ENCODE measurements around the gene SGK1. TPM values are rescaled to one million over a fixed set of nuclear protein-coding genes. Genes with fewer than 3 reads are reported as not detected.

Gene SGK1
- total RNA-seq, 1 donor from 2014 or later = 7.2 TPM

GRCh38 chr6:134178161-134179044, 139.5 kb downstream of the SGK1 start:
- H3K27me3 Mint-ChIP-seq (ENCODE audit: unreplicated experiment) = peaks cover 13% of the 10 kb centered on the region
- peak overlapping the region; percentile 20 for H3K27ac Mint-ChIP-seq (ENCODE audit: unreplicated experiment)
- TF ChIP-seq CTCF (IDR thresholded peaks at IDR 0.05; ENCODE audit: unreplicated experiment) = peak; percentile 51
- peaks cover 26% of the 10 kb centered on the region for H3K4me1 Mint-ChIP-seq (ENCODE audit: unreplicated experiment)
- no peaks in the 10 kb centered on the region for H3K9me3 Mint-ChIP-seq (ENCODE audit: unreplicated experiment)
- DNase-seq (ENCODE audit: low spot score) = peak; percentile 80
- H3K36me3 Mint-ChIP-seq (ENCODE audit: low read depth, unreplicated experiment) = no peaks in the 10 kb centered on the region
- H3K4me3 Mint-ChIP-seq (ENCODE audit: unreplicated experiment) = peak overlapping the region; percentile 54

GRCh38 chr6:134177753-134178160, 140.2 kb downstream of the SGK1 start:
- no peak for DNase-seq (ENCODE audit: low spot score)
- Mint-ChIP-seq H3K4me3 (ENCODE audit: unreplicated experiment) (peak overlapping the region; percentile 54), H3K27me3 (ENCODE audit: unreplicated experiment) (peaks cover 13% of the 10 kb centered on the region), H3K9me3 (ENCODE audit: unreplicated experiment) (no peaks in the 10 kb centered on the region), H3K4me1 (ENCODE audit: unreplicated experiment) (peaks cover 30% of the 10 kb centered on the region), H3K27ac (ENCODE audit: unreplicated experiment) (peak overlapping the region; percentile 61), H3K36me3 (ENCODE audit: low read depth, unreplicated experiment) (no peaks in the 10 kb centered on the region)
- no peak for TF ChIP-seq CTCF (IDR thresholded peaks at IDR 0.05; ENCODE audit: unreplicated experiment)

- Mint-ChIP-seq H3K4me1 (ENCODE audit: unreplicated experiment) (peaks cover 31% of the 10 kb centered on the region), H3K4me3 (ENCODE audit: unreplicated experiment) (peak overlapping the region; percentile 16), H3K9me3 (ENCODE audit: unreplicated experiment) (no peaks in the 10 kb centered on the region), H3K27ac (ENCODE audit: unreplicated experiment) (peak overlapping the region; percentile 61), H3K27me3 (ENCODE audit: unreplicated experiment) (peaks cover 13% of the 10 kb centered on the region), H3K36me3 (ENCODE audit: low read depth, unreplicated experiment) (no peaks in the 10 kb centered on the region)
- DNase-seq (ENCODE audit: low spot score) = no peak
- no peak for TF ChIP-seq CTCF (IDR thresholded peaks at IDR 0.05; ENCODE audit: unreplicated experiment)
These were observed 140.7 kb downstream of the SGK1 start for GRCh38 chr6:134177236-134177635.

- Mint-ChIP-seq H3K9me3 (ENCODE audit: unreplicated experiment) (no peaks in the 10 kb centered on the region), H3K4me1 (ENCODE audit: unreplicated experiment) (peaks cover 31% of the 10 kb centered on the region), H3K36me3 (ENCODE audit: low read depth, unreplicated experiment) (no peaks in the 10 kb centered on the region), H3K4me3 (ENCODE audit: unreplicated experiment) (peak overlapping the region; percentile 93), H3K27me3 (ENCODE audit: unreplicated experiment) (peaks cover 13% of the 10 kb centered on the region), H3K27ac (ENCODE audit: unreplicated experiment) (peak overlapping the region; percentile 88)
- peak; percentile 70 for DNase-seq (ENCODE audit: low spot score)
- no peak for TF ChIP-seq CTCF (IDR thresholded peaks at IDR 0.05; ENCODE audit: unreplicated experiment)
These were observed 141.5 kb downstream of the SGK1 start for GRCh38 chr6:134176264-134176975.
